Caco-2 (cell line): Measurements from ENCODE around the gene SVOP. TPM values are rescaled to one million over a fixed set of nuclear protein-coding genes. Genes with fewer than 3 reads are reported as not detected.
"Not testable (repeated sequence)": the region's sequence is repeated elsewhere in the genome, so short reads cannot be mapped to it uniquely, and the experiment has no call there.

Experiments used
- BruUV-seq: library from RNA; stranded (reverse); fragments of 400-500 nt; replicated peaks from 2 replicates; lab custom pipeline; 2021; lab: Mats Ljungman, UMichigan
- CTCF ChIA-PET: fragments of 300-600 bp; sonication (Branson Sonifier 250); formaldehyde crosslinking; loops from one replicate; lab custom pipeline; 2022; ENCODE audit warnings: antibody characterized with exemption; lab: Charles Lee
- POLR2A ChIA-PET: fragments of 300-600 bp; sonication (Branson Sonifier 250); formaldehyde crosslinking; loops from one replicate; lab custom pipeline; 2022; ENCODE audit warnings: antibody characterized with exemption; lab: Charles Lee
- DNase-seq, 2 experiments: peaks; one replicate each; pipeline versions ENCODE4 v3.0.0 to v3.0.0-alpha.2; 2020 to 2022
- H3K27me3 ChIP-seq: replicated peaks from 2 replicates; pipeline ENCODE4 v1.6.0; 2011; ENCODE audit warnings: low read length; ENCODE audit not compliant: control insufficient read depth, insufficient read depth
- H3K36me3 ChIP-seq: 2 replicates; pipeline ENCODE4 v1.5.1; 2011; ENCODE audit warnings: low read length; ENCODE audit not compliant: control insufficient read depth, insufficient read depth
- H3K4me1 ChIP-seq: fragments of 250-450 bp; sonication (Bioruptor Pico); 2 replicates; pipeline ENCODE4 v1.5.1; 2020; ENCODE audit warnings: mild to moderate bottlenecking
- H3K4me3 ChIP-seq: 2 replicates; pipeline ENCODE4 v1.5.1; 2011; ENCODE audit warnings: low read depth, mild to moderate bottlenecking, control low read depth, low read length
- H3K9me3 ChIP-seq: fragments of 250-450 bp; sonication (Bioruptor Pico); 2 replicates; pipeline ENCODE4 v1.5.1; 2020; ENCODE audit warnings: mild to moderate bottlenecking, moderate library complexity
- H3K27ac Mint-ChIP-seq: one replicate; pipeline ENCODE4 v1.8.0; 2022; ENCODE audit warnings: mixed read lengths; ENCODE audit not compliant: unreplicated experiment
- H3K27me3 Mint-ChIP-seq: one replicate; pipeline ENCODE4 v1.8.0; 2022; ENCODE audit warnings: mixed read lengths; ENCODE audit not compliant: insufficient read depth, unreplicated experiment
- H3K36me3 Mint-ChIP-seq: one replicate; pipeline ENCODE4 v1.8.0; 2022; ENCODE audit warnings: mild to moderate bottlenecking, mixed read lengths; ENCODE audit not compliant: insufficient read depth, unreplicated experiment
- H3K4me1 Mint-ChIP-seq: one replicate; pipeline ENCODE4 v1.8.0; 2022; ENCODE audit warnings: low read depth, mixed read lengths; ENCODE audit not compliant: unreplicated experiment
- H3K4me3 Mint-ChIP-seq: one replicate; pipeline ENCODE4 v1.8.0; 2022; ENCODE audit warnings: mild to moderate bottlenecking, moderate library complexity, mixed read lengths; ENCODE audit not compliant: unreplicated experiment
- H3K9me3 Mint-ChIP-seq: one replicate; pipeline ENCODE4 v1.8.0; 2022; ENCODE audit warnings: mixed read lengths; ENCODE audit not compliant: unreplicated experiment
- CTCF ChIP-seq, 2 experiments: fragments of 200-600 bp in 1 of 2; IDR thresholded peaks; 1 replicate in 1 of 2; 2 replicates in 1 of 2; pipeline versions ENCODE4 v1.5.1 to v1.8.0; 2011 to 2022; ENCODE audit warnings: antibody characterized with exemption in 1 of 2, control low read depth in 1 of 2, inconsistent platforms in 1 of 2, low read depth in 1 of 2, low read length in 1 of 2, mild to moderate bottlenecking in 1 of 2, moderate library complexity in 1 of 2; ENCODE audit not compliant: insufficient read depth in 1 of 2, severe bottlenecking in 1 of 2, unreplicated experiment in 1 of 2
- intact Hi-C: fragments of 100-400 bp; cut with micrococcal nuclease; formaldehyde crosslinking; loops from one replicate; pipeline ENCODE4 v1.10.0; 2022; ENCODE audit not compliant: unreplicated experiment
- total RNA-seq: library from RNA; stranded (reverse); gene quantifications from 2 replicates; pipeline ENCODE4 v1.2.3, GENCODE V29; 2022

SVOP gene
- total RNA-seq, 1 experiment from 2014 or later: 0.09 TPM

GRCh38 chr12:108860443-108860842 lies 160.4 kb downstream of the SVOP start:
- H3K4me3 ChIP-seq: no peak overlapping the region
- no peak for TF ChIP-seq CTCF (IDR thresholded peaks at IDR 0.05; ENCODE audit: insufficient read depth in 1 of 2, low read depth in 1 of 2, low read length in 1 of 2, severe bottlenecking in 1 of 2, unreplicated experiment in 1 of 2)
- H3K27me3 ChIP-seq: no peaks in the 10 kb centered on the region
- BruUV-seq: no TSS peak
- POLR2A ChIA-PET: no interaction called here
- Mint-ChIP-seq H3K27me3 (no peaks in the 10 kb centered on the region), H3K4me1 (peaks cover 18% of the 10 kb centered on the region), H3K4me3 (no peak overlapping the region), H3K36me3 (peaks cover 25% of the 10 kb centered on the region), H3K27ac (no peak overlapping the region), H3K9me3 (peaks cover 9% of the 10 kb centered on the region)
- peaks cover 8% of the 10 kb centered on the region for H3K4me1 ChIP-seq
- H3K9me3 ChIP-seq: no peaks in the 10 kb centered on the region
- intact Hi-C loops: no loop called here
- DNase-seq: no peak
- no peaks in the 10 kb centered on the region for H3K36me3 ChIP-seq
- CTCF ChIA-PET: no interaction called here

DNA sequence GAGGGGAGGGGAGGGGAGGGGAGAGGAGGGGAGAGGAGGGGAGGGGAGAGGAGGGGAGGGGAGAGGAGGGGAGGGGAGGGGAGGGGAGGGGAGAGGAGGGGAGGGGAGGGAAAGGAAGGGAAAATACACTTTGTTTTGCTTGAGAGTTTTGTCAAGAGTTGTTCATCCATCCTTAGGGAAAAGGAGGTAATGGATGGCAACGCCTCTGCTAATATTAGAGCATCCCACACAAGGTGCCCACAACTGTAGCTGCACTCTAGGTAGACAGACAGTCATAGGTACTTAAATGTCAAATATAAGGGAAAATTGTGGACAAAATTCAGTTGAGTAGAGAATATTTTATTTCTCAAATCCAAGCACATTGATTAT lies 161.0 kb downstream of the SVOP start:
- peaks cover 10% of the 10 kb centered on the region for H3K4me1 ChIP-seq
- H3K9me3 ChIP-seq: no peaks in the 10 kb centered on the region
- no peaks in the 10 kb centered on the region for H3K36me3 ChIP-seq
- no peak overlapping the region for H3K27ac Mint-ChIP-seq
- H3K36me3 Mint-ChIP-seq: peaks cover 29% of the 10 kb centered on the region
- peaks cover 18% of the 10 kb centered on the region for H3K4me1 Mint-ChIP-seq
- intact Hi-C loops: no loop called here
- CTCF ChIA-PET: no interaction called here
- no peak overlapping the region for H3K4me3 Mint-ChIP-seq
- BruUV-seq: no TSS peak
- DNase-seq: no peak
- TF ChIP-seq CTCF (IDR thresholded peaks at IDR 0.05; ENCODE audit: insufficient read depth in 1 of 2, low read depth in 1 of 2, low read length in 1 of 2, severe bottlenecking in 1 of 2, unreplicated experiment in 1 of 2): no peak
- H3K4me3 ChIP-seq: no peak overlapping the region
- POLR2A ChIA-PET: interaction anchor here (0.6 kb wide), 1 partner anchor 242 kb away, joined by 7 read pairs; no protein-coding TSS in a partner anchor
- H3K27me3 Mint-ChIP-seq: no peaks in the 10 kb centered on the region
- H3K27me3 ChIP-seq: no peaks in the 10 kb centered on the region
- peaks cover 9% of the 10 kb centered on the region for H3K9me3 Mint-ChIP-seq

- DNase-seq, intact Hi-C loops, H3K27ac Mint-ChIP-seq, H3K9me3 ChIP-seq, H3K36me3 ChIP-seq, H3K4me3 ChIP-seq, H3K27me3 ChIP-seq, H3K9me3 Mint-ChIP-seq, BruUV-seq, H3K27me3 Mint-ChIP-seq: not testable (repeated sequence)
- peaks cover 10% of the 10 kb centered on the region for H3K4me1 ChIP-seq
- Mint-ChIP-seq H3K36me3 (peaks cover 33% of the 10 kb centered on the region), H3K4me3 (peak overlapping the region; percentile 50), H3K4me1 (peaks cover 20% of the 10 kb centered on the region)
- CTCF ChIA-PET: interaction anchor here (0.5 kb wide), 1 partner anchor 32 kb away, joined by 3 read pairs; no protein-coding TSS in a partner anchor
- POLR2A ChIA-PET: interaction anchor here (0.6 kb wide), 1 partner anchor 243 kb away, joined by 7 read pairs; no protein-coding TSS in a partner anchor
These were observed 161.5 kb downstream of the SVOP start for GRCh38 chr12:108859141-108859922.
